Loucy (cell line): ENCODE results near the gene CEP152.

Experiments
- EZH2phosphoT487 ChIP-seq: fragments of 200-600 bp; IDR thresholded peaks from 2 replicates; pipeline ENCODE4 v1.6.1; 2018; ENCODE audit warnings: antibody characterized with exemption, mild to moderate bottlenecking, moderate library complexity, borderline replicate concordance
- TF ChIP-seq, protein P1 (sequence below): fragments of 200-600 bp; sonication (generic); conservative IDR thresholded peaks from 2 replicates; pipeline ENCODE4 v1.5.1; 2014; ENCODE audit warnings: mild to moderate bottlenecking, antibody characterized with exemption, low read length

DNA sequence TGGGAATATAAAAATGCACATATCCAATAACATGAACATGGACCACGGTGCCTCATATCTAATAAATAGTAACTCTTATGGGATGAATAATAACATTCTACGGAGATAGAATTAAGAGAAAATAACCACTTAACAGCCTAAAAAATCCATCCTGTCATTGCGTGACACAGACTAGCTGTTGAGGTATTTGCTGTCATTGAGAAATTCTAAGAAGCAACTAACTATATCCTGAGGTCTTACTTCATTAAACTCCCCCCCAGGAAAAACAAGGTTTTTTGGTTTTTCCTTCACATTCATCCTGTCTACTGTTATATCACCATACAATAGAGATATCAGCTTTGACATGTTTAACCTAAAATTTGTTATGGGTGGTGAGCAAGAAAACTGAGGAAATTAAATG is 14.3 kb downstream of the CEP152 start:
- TF ChIP-seq, protein P1, sequence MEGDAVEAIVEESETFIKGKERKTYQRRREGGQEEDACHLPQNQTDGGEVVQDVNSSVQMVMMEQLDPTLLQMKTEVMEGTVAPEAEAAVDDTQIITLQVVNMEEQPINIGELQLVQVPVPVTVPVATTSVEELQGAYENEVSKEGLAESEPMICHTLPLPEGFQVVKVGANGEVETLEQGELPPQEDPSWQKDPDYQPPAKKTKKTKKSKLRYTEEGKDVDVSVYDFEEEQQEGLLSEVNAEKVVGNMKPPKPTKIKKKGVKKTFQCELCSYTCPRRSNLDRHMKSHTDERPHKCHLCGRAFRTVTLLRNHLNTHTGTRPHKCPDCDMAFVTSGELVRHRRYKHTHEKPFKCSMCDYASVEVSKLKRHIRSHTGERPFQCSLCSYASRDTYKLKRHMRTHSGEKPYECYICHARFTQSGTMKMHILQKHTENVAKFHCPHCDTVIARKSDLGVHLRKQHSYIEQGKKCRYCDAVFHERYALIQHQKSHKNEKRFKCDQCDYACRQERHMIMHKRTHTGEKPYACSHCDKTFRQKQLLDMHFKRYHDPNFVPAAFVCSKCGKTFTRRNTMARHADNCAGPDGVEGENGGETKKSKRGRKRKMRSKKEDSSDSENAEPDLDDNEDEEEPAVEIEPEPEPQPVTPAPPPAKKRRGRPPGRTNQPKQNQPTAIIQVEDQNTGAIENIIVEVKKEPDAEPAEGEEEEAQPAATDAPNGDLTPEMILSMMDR, result no peak
- TF ChIP-seq EZH2phosphoT487, result no peak
